Measurements from ENCODE around the gene TRPV4.

TRPV4 gene

DNA sequence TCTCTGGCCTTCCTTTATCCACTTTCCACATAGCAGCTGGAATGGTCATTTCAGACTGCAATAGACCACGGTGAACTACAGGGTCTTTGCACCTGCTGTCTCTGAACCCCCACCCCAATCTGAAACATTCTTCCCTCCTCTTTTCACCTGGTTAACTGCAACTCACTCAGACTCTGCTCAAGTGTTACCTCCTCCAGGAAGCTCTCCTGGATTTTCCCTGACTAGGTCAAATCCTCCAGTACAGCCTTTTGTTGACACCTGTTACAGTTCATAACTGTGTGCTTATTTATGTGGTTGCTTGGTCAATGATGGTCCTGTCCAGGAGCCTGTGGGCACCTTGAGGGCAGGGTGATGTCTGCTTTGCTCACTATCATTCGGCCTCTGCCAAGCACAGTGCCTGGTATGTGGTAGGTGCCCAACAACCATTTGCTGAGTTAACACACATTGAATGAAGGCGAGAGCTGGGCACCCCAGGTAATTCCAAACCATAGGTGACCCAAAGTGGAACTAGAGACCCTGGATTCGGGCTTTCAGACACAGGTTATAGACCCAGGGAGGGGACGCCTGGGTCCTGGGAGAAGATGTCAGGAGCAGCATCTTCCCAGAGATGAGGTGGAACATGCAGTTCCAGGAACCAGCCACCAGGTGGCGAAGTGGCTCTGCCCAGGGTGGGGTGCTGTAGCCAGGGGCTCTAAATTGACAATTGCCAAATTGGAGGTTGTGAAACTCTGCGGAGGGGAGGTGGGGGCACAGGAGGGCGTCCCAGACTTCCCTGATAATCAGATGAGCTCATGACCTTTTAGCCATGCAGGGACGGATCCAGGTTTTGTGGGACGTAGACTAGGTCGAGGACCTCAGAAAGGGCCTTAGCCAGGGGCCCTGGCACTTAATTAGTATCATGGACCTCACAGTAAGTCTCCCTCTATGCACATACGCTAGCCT lies 28.1 kb downstream of the TRPV4 start:
- DNase-seq: peak; percentile 73

DNA sequence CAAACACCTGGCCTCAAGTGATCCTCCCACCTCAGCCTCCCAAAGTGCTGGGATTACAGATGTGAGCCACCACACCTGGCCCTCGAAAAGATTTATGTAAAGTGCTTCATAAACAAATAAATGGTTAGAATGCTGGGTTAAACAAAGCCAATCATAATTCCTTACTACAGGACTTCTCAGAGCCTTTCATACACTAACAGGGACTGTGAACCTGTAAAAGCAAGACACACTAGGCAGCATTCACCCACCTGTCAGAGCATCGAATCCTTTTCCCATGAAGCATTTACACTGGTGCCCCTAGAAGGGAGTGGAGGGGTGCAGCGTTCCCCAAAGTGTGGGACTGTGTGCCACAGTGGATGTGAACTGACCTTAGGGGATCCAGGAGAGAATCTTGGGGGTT lies 29.5 kb downstream of the TRPV4 start:
- DNase-seq: no peak

DNA sequence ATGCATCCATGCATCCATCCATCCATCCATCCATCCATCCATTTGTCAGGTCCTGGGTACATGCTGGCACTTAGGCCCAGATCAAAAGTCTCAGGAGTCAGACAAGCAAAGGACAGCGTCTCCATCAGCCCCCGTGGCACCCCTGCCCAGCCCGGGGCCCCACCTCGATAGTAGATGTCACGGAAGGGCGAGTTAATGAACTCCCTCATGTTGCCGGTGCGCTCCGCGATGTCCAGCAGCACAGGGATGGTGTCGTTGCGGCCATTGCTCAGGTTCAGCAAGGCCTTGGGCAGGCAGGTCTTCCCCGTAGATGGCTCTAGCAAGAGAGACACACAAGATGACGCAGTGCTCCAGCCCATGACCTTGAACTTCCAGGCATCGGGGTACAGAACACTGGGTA lies 30.4 kb downstream of the TRPV4 start:
- no peak for DNase-seq

DNA sequence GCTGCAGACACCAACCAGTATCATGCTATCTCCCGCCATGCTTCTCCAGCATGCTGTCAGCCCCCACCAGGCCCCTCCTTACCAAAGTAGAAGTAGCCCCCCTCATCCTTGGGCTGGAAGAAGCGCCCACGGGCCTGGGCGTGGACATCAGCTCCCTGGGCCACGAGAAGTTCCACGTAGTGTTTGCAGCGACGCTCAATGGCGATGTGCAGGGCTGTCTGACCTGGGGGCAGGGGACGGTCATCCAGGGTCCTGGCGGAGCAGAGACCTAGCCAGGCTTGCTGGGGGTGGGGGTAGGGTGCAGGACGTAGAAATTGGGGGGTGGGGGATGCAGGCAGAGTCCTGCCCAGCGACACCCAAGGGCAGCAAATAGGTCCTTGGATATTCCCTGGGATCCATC lies 32.7 kb downstream of the TRPV4 start:
- no peak for DNase-seq

DNA sequence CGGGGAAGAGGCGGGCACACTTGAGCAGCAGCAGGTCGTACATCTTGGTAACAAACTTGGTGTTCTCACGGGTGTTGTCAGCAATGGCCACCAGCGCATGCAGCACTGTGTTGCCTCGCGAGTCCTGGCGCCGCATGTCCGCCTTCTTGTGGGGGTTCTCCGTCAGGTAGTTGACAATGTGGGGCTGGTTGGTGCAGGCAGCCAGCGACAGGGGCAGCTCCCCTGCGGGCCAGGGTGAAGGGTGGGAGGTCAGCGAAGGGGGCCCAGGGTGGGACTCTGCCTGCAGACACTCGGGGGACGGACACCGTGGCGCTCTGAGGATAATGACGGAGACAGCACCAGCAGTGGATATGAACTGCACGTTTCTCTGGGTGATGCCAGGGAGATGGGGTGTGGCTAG lies 34.5 kb downstream of the TRPV4 start:
- DNase-seq: no peak

DNA sequence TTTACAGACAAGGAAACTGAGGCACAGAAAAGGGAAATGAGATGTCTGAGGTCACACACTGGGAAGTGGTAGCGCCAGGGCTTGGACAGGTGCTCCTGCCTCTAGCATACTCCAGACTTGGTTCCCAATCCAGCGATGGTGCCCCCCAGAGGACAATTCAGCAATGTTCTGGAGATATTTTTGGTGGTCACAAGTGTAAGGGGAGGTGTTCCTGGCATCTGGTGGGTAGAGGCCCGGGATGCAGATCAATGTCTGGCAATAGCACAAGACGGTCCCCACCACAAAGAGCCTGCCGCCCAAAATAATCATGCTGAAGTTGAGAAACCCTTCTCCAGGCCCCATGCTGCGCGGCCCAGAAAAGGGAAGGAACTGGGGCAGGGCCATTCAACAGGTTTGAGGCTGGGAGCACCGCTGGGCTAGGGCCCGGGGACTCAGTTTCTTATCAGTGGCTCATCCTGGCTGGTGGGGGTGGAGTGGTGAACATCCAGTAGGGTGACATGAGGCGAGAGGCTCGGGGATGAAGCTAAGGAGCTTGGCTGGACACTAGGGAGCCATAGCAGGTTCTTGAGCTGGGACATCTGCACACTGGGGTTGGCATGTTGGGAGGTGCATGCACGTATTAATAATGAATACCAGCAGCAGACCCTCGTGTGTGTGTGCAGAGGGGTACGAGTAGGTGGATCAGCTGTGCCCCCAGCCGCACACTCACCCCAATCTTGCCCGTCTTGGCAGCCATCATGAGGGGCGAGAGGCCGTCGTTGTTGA lies 35.1 kb downstream of the TRPV4 start:
- DNase-seq: peak; percentile 10

DNA sequence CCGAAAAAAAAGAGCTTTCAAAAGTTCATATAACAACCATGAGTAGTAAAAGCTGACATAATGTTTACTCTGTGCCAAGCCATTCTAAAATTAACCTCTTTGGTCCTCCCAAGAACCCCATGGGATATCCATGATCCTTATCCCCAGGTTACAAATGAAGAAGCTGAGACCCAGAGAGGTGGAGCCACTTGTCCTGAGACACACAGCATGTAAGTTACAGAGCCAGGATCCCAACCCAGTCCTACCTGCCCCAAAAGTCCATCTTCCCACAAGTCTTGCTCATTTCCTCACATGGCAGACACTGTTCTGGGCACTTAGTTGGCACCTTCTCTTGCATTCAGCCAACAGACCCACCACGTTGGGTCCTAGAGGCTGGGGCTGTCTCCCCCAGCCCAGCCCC lies 37.1 kb downstream of the TRPV4 start:
- DNase-seq: no peak

DNA sequence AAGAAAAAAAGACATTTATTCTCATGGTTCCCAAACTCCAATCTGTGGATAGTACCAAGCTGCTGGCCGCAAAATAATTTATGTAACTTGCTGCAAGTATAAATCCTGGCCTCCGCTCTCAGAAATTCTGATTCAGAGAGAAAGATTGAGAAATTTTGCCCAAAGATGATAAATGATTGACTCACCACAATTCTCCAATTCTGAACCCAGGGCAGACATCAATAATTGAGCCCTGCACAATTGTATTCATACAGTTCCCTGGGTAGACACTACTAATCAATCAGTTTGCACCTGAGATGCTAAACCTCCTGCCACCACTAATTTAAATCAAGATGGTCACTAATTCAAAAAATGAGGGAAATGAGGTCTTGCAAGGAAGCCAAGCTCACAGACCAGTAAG lies 38.2 kb downstream of the TRPV4 start:
- no peak for DNase-seq

DNA sequence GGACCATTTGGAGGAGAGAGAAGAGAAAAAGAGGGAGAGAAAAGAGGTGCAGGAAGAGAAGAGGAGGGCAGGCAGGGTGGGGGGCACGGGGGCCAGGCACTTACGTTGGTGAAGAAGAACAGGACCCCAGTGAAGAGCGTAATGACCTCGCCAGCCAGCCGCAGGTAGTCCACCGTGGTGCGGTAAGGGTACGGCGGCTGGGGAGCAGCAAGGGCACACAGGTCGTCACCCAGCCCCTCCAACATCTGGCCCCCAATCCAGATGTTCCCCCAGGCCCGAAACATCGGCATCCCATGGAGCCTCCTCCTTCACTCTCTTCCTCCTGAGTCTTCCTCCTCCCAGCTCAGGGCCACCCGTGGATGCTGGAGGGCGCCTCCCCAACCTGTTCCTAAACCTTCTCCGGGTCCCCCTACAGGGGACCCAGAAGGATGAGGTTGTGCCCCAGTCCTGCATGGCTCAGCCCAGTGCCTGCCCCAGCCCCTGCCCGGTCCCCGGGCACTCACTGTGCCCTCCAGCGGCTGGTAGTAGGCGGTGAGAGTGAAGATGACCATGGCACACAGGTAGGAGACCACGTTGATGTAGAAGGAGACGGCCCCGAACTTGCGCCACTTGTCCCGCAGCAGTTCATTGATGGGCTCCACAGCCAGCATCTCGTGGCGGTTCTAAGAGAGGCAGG lies 39.2 kb downstream of the TRPV4 start:
- DNase-seq: no peak

DNA sequence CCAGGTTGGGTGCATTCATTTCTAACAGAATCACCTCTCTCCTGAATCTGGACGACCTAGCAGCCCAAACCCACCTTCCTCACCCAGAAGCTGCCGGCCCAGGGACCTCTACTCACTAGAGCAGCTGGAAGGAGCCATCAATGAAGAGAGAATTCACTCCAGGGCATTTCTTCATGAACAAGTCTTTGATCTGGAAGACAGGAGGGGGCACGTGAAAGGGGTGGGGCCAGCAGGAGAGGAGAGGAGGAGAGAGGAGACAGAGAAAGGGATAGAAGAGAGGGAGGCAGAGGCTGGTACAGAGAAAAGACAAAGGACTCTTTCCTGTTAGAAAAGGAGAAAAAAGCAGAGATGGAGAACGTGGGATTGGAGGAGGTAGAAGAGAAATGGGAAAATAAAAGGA lies 39.8 kb downstream of the TRPV4 start:
- no peak for DNase-seq

DNA sequence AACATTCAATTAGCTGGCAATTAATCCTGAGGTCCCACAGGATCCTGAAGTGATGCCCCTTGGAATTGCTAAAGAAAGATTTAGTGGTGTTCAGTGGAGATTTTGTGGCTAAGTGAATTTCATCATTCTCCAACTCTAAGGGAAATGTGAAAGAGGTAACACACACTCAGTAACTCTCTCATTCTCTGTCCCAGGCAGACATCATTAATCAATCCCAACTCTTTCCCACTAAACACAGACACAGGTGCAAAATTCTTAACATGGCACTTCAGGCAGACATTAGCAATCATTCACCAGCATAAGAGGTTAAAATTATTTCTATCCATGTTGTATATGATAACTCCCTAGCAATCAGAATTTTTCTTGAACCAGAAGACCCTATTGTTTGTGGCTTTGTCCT lies 40.2 kb downstream of the TRPV4 start:
- no peak for DNase-seq

DNA sequence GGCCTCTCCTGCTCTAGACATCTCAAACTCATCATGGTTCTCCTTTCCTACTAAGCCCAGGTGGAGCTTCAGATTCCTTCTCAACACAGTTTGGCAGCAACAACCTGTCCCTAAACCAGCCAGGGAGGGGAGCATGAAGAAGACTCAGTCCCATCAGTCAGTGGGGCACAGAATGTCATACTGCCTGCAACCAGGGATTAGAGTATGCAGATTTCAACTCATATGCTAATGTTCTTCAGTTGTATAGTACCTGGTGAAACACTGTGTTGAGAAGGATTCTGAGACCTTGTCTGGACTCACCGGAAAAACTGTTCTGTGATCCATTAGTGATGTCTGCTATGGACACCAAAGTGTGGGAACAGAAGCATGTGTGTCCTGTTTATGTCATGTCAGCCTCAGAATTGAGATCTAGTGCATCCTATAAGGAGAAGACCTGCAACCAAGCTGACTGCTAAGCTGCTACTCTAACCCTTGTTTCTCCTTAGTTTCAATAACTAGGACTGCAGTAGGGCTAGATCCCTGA lies 43.6 kb downstream of the TRPV4 start:
- no peak for DNase-seq

DNA sequence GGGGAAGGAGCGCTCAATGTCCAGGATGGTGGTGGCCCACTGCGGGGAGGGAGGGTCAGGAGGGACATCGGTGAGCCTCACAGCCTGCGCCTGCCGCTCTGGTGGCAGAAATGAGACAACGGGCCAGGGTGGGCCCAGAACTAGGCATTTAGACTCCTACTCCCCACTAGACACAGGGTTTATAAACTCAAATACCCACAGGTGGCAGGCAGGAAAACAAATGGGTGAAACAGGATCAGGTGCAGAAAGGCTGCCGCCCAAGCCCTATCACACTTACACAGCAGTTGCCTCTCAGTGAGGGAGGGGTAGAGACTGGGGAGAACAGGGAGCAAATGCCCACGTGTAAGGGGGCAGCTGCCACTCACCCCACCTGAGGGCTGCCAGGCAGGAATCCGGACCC lies 46.4 kb downstream of the TRPV4 start:
- no peak for DNase-seq

DNA sequence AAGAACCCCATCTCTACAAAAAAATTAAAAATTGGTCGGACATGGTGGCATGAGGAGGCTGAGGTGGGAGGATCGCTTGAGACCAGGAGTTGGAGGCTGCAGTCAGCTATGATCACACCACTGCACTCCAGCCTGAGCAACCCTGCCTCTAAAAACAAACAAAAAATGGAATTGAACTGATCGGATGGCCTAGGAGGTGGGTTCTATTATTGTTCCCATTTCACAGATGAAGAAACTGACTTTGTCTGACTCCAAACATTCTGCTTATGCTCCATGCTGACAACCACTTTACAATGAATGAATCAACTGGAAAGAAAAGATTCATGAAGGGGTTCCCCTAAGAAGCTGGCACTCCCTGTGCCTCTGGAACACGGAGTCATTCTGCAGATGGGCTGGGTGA lies 47.3 kb downstream of the TRPV4 start:
- no peak for DNase-seq

DNA sequence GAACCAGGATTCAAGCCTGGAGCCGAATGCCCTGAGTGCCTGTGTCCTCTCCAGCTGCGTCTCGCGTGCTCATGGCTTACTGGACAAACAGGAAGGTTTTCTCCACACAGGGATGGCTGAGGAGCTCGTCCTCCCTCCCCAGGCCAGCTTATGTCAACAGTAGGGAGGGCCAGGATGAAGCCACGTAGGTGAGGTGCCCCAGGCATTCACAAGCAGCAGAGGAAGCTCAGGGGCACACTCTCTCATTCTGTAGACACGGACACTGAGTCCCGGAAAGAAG lies 49.3 kb downstream of the TRPV4 start:
- no peak for DNase-seq

DNA sequence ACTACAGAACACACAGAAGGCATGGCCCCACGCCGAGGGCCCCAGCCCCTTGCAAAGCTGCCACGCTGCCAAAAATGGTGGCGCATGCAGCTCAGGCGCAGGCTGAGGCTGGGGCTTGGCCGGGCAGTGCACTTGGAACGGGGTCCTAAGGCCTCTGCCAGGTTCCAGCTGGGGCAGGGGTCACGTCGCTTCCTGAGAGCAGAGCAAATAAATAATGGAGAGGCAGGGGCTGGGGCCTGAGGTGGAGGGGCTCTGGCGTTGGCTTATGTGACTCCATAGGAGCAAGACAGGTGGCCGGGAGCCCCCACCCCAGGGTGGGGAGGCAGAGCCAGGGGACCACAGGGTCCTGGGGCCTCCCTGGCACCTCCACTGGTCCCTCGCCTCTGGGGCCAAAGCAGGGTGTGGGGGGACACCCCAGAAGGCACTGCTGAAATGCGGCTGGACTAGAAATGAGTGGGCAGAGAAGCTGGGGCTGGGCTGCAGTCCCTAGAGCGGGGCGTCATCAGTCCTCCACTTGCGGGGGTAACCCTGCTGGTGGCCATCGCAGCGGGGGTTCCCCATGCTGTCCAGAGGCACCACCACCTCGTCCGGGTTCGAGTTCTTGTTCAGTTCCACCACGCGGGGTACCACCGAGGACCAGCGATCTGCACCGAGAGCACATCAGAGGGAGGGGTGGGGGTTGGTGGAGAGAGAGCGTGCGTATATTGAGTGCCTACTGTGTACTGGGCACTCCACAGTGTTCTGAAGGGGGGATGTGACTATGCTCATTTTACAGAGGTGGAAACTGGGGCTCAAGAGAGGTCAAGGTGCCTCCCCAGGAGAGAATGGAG lies 49.8 kb downstream of the TRPV4 start:
- no peak for DNase-seq

DNA sequence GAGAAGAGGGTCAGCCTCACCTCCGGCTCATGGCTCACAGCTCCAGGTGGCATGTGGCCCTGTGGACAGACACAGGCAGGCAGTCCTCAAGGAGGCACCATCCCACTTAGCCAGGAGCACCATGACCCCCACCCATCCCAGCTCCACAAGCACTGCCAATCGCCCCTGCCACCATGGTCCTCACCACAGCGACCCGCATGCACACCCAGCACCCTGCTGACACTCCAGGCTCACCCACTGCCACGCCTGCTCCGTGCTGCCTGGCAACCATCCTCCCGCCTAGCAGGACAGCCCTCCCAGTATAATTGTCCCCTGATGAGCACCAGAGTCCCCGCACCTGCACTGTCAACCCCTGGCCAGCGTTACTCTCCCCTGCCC lies 50.9 kb downstream of the TRPV4 start:
- DNase-seq: no peak

DNA sequence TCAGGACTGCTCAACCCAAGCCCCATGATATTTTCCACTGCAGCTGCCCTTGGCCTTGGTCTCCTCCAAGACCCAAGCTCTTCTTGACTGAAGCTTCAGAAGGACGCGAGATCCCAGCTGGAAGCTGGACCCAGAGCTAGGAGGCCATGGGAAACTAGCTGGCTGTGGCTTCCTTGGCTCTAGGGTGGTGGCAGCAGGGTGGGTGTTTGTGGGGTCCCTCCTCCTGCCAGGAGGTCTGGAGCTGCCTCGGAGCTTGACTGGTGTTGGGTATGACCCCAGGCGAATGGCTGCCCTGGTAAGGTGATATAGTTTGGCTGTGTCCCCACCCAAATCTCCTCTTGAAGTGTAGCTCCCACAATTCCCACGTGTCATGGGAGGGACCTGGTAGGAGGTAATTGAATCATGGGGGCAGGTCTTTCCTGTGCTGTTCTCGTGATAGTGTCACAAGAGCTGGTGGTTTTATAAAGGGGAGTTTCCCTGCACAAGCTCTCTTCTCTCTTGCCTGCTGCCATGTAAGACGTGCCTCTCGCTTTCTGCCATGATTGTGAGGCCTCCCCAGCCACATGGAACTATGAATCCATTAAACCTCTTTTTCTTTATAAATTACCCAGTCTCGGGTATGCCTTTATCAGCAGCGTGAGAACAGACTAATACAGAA lies 51.4 kb downstream of the TRPV4 start:
- no peak for DNase-seq

DNA sequence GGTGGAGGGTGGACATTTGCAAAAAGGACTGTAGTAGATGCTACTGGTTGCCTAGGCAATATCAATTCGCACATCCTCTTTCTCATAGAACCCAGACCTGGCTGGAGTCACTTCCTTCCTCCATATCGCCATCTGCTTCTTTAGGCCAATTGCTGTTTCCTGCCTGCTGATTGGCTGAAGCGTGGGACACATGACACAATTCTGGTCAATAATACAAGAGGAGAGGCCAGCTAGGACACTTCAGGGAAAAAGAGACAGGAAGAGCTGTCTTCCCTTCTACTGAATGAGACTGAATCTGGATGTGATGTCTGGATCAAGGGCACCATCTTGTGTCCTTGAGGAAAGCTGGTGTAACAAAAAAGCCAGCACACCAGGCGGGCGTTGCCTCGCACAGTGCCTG lies 53.8 kb downstream of the TRPV4 start:
- no peak for DNase-seq

DNA sequence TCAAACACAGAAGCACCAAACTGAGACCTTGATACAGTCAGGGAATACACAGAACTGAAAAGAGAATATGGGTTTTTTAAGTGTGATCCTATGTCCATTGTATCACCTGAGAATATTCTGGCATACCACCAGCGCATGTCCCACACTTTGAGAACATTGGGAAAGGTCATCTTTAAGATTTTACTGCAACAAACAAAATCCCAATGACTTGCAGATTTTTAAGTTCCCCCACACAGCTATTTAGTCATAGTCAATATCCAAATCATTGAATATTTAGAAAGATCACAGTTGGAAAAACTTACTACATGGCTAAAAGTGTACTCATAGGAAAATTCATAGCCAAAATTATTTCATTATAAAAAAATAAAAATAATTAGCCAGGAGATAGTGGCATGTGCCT lies 54.5 kb downstream of the TRPV4 start:
- DNase-seq: no peak

DNA sequence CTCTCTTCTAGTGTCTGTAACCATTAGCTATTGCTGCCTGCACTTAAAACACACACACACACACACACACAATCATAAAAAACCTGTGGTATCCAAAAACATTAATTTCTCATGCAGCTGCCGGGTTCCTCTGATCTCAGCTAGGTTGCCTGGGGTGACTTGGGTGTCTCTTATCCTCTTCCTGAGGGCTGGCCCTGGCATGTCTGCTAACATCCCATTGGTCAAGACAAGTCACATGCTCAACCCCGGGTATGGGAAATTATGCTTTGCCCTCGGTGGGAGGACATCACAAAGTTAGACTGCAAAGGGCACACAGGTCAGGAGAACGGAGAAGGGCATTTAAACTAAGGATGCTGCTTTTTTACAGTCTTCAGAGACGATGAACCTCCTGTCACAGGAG lies 55.7 kb downstream of the TRPV4 start:
- DNase-seq: peak; percentile 50

DNA sequence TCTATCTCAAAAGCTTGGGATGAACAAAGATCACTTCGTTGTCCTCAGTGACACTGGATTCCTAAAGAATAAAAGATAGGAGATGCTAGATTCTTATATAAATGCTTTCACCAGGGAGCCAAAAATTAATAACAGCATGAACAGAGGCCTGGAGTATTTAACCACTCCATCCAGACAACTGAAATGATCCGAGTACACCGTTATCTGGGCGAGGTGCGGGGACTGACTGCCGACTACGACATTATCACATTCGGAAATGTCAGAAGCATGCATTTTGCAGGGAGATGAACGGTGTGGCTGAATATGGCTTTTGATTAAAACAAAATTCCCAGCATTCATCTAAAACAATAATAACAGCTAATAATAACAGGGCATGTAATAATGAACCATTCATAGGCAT lies 56.6 kb downstream of the TRPV4 start:
- no peak for DNase-seq
